HepG2 (cell line): ENCODE results near the gene VPS11.

Experiments used
- ATF1 ChIP-seq: IDR thresholded peaks from 2 replicates; pipeline ENCODE4 v1.6.1; 2016; ENCODE audit warnings: mild to moderate bottlenecking, control low read depth
- GLI4 ChIP-seq: sonication (generic); formaldehyde crosslinking; IDR thresholded peaks from 2 replicates; pipeline ENCODE4 v1.5.1; 2020; ENCODE audit warnings: missing genetic modification reagents, mild to moderate bottlenecking, moderate library complexity, borderline replicate concordance
- KMT2B ChIP-seq: IDR thresholded peaks from 2 replicates; pipeline ENCODE4 v1.6.1; 2016; ENCODE audit warnings: missing genetic modification reagents, missing compliant biosample characterization
- MEIS2 ChIP-seq: sonication (generic); formaldehyde crosslinking; IDR thresholded peaks from 2 replicates; pipeline ENCODE4 v1.9.0; 2021; ENCODE audit warnings: mild to moderate bottlenecking, missing genetic modification reagents
- POLR2A ChIP-seq, 2 experiments: IDR thresholded peaks; 2 replicates each; pipeline ENCODE4 v1.6.1; 2011; ENCODE audit warnings: low read depth in 2 of 2, low read length in 2 of 2, mild to moderate bottlenecking in 1 of 2, moderate library complexity in 1 of 2; ENCODE audit not compliant: insufficient read depth in 1 of 2
- POLR2AphosphoS5 ChIP-seq: IDR thresholded peaks from 2 replicates; pipeline ENCODE4 v1.6.1; 2012; ENCODE audit warnings: low read depth, low read length
- REST ChIP-seq, 2 experiments: IDR thresholded peaks; 2 replicates each; pipeline ENCODE4 v1.6.1; 2011 to 2012; ENCODE audit warnings: low read length in 2 of 2, borderline replicate concordance in 1 of 2, low read depth in 1 of 2, mild to moderate bottlenecking in 1 of 2, moderate library complexity in 1 of 2
- ZNF660 ChIP-seq: sonication (generic); formaldehyde crosslinking; IDR thresholded peaks from 2 replicates; pipeline ENCODE4 v1.5.1; 2020; ENCODE audit warnings: mild to moderate bottlenecking, low read depth, missing genetic modification reagents, borderline replicate concordance

- TF ChIP-seq ZNF660 (CRISPR knock-in tag) = no peak
- no peak for TF ChIP-seq ATF1 (CRISPR knock-in tag)
- TF ChIP-seq KMT2B (CRISPR knock-in tag) = no peak
- no peak for TF ChIP-seq REST (IDR thresholded peaks at IDR 0.05; ENCODE audit: borderline replicate concordance in 1 of 2, low read depth in 1 of 2, low read length in 2 of 2)
- TF ChIP-seq POLR2AphosphoS5 = no peak
- TF ChIP-seq GLI4 (CRISPR knock-in tag) = no peak
- no peak for TF ChIP-seq MEIS2
- peak in 1 of 2 experiments; percentile 52; a peak in 2 of 4 replicates for TF ChIP-seq POLR2A (IDR thresholded peaks at IDR 0.05; ENCODE audit: insufficient read depth in 1 of 2, low read depth in 2 of 2, low read length in 2 of 2)
These were observed 40.6 kb upstream of the VPS11 start for GRCh38 chr11:119026970-119027369.
